Measurements from ENCODE around the gene IGFBPL1.
"Not testable (repeated sequence)": the region's sequence is repeated elsewhere in the genome, so short reads cannot be mapped to it uniquely, and the experiment has no call there.

Gene IGFBPL1

GRCh38 chr9:38380872-38381534 lies 43.3 kb downstream of the IGFBPL1 start:
- DNase-seq (ENCODE audit: low read depth) = no peak
- H3K4me3 ChIP-seq (replicated peaks; ENCODE audit: low read depth, low read length) = no peak overlapping the region
- TF ChIP-seq CTCF (IDR thresholded peaks at IDR 0.05; ENCODE audit: low read length, missing control alignments) = no peak

- H3K4me3 ChIP-seq (replicated peaks; ENCODE audit: low read depth, low read length) = no peak overlapping the region
- no peak for DNase-seq (ENCODE audit: low read depth)
- TF ChIP-seq CTCF (IDR thresholded peaks at IDR 0.05; ENCODE audit: low read length, missing control alignments) = no peak
Measured at GRCh38 chr9:38380230-38380871, 43.9 kb downstream of the IGFBPL1 start.

- H3K4me3 ChIP-seq (replicated peaks; ENCODE audit: low read depth, low read length); DNase-seq (ENCODE audit: low read depth): not testable (repeated sequence)
Measured at GRCh38 chr9:38377336-38378083, 46.7 kb downstream of the IGFBPL1 start.

GRCh38 chr9:38376021-38376670 lies 48.1 kb downstream of the IGFBPL1 start:
- no peak overlapping the region for H3K4me3 ChIP-seq (replicated peaks; ENCODE audit: low read depth, low read length)
- no peak for DNase-seq (ENCODE audit: low read depth)
- TF ChIP-seq CTCF (IDR thresholded peaks at IDR 0.05; ENCODE audit: low read length, missing control alignments) = no peak

GRCh38 chr9:38375572-38375963 lies 48.7 kb downstream of the IGFBPL1 start:
- DNase-seq (ENCODE audit: low read depth) = no peak
- TF ChIP-seq CTCF (IDR thresholded peaks at IDR 0.05; ENCODE audit: low read length, missing control alignments) = no peak
- H3K4me3 ChIP-seq (replicated peaks; ENCODE audit: low read depth, low read length) = no peak overlapping the region

- no peak overlapping the region for H3K4me3 ChIP-seq (replicated peaks; ENCODE audit: low read depth, low read length)
- DNase-seq (ENCODE audit: low read depth) = no peak
- no peak for TF ChIP-seq CTCF (IDR thresholded peaks at IDR 0.05; ENCODE audit: low read length, missing control alignments)
Measured at GRCh38 chr9:38374847-38375571, 49.2 kb downstream of the IGFBPL1 start.

Measured in fibroblast of pulmonary artery (primary cell).